Prostate gland (tissue), 2 donors: ENCODE measurements around the gene C10orf90.

Experiments used
- POLR2A ChIP-seq: fragments of 450-650 bp; IDR thresholded peaks from one replicate; pipeline ENCODE4 v1.6.1; 2016; ENCODE audit warnings: antibody characterized with exemption, mild to moderate bottlenecking
- TF ChIP-seq, protein P1 (sequence below), 4 experiments: fragments of 200-600 bp in 2 of 4; fragments of 450-650 bp in 2 of 4; sonication (generic) in 2 of 4; IDR thresholded peaks; 1 replicate in 3 of 4; 2 replicates in 1 of 4; pipeline ENCODE4 v1.5.1; 2016 to 2019; ENCODE audit warnings: antibody characterized with exemption in 4 of 4, mild to moderate bottlenecking in 2 of 4, moderate library complexity in 2 of 4

GRCh38 chr10:126669168-126669567 lies 1.3 kb downstream of the C10orf90 start:
- TF ChIP-seq, protein P1, sequence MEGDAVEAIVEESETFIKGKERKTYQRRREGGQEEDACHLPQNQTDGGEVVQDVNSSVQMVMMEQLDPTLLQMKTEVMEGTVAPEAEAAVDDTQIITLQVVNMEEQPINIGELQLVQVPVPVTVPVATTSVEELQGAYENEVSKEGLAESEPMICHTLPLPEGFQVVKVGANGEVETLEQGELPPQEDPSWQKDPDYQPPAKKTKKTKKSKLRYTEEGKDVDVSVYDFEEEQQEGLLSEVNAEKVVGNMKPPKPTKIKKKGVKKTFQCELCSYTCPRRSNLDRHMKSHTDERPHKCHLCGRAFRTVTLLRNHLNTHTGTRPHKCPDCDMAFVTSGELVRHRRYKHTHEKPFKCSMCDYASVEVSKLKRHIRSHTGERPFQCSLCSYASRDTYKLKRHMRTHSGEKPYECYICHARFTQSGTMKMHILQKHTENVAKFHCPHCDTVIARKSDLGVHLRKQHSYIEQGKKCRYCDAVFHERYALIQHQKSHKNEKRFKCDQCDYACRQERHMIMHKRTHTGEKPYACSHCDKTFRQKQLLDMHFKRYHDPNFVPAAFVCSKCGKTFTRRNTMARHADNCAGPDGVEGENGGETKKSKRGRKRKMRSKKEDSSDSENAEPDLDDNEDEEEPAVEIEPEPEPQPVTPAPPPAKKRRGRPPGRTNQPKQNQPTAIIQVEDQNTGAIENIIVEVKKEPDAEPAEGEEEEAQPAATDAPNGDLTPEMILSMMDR (IDR thresholded peaks at IDR 0.05) = no peak
- no peak for TF ChIP-seq POLR2A
